B cell (primary cell): ENCODE data around the gene SLC6A18. TPM values are rescaled to one million over a fixed set of nuclear protein-coding genes. Genes with fewer than 3 reads are reported as not detected.

Experiments used
- ATAC-seq: fragments of 200-7000 bp; cut with Tn5 transposase; one replicate; pipeline ENCODE4 v1.10.0; 2021; ENCODE audit warnings: low read depth, mild to moderate bottlenecking, moderate number of reproducible peaks, moderate library complexity
- CTCF ChIA-PET: fragments of 350-600 bp; sonication (Branson Sonifier 250); formaldehyde crosslinking; loops from one replicate; lab custom pipeline; 2021; ENCODE audit warnings: antibody characterized with exemption, inconsistent platforms; lab: Charles Lee
- POLR2A ChIA-PET: fragments of 350-600 bp; sonication (Branson Sonifier 250); formaldehyde crosslinking; loops from one replicate; lab custom pipeline; 2021; ENCODE audit warnings: antibody characterized with exemption; lab: Charles Lee
- DNase-seq: peaks from one replicate; pipeline ENCODE4 v3.0.0; 2013
- H2AFZ ChIP-seq: 2 replicates; pipeline ENCODE4 v1.6.1; 2012; ENCODE audit warnings: mild to moderate bottlenecking, low read depth, low read length; ENCODE audit not compliant: insufficient read depth, poor library complexity, severe bottlenecking
- H3K27ac ChIP-seq, 2 donors: 1 replicate in 1 of 2; 2 replicates in 1 of 2; pipeline ENCODE4 v1.5.1; 2012 to 2013; ENCODE audit warnings: low read length in 2 of 2, mild to moderate bottlenecking in 2 of 2, moderate library complexity in 1 of 2
- H3K27me3 ChIP-seq, 4 experiments: fragments of 200-600 bp in 1 of 4; sonication (generic) in 1 of 4; replicated peaks in 1 of 4; 1 replicate in 2 of 4; 2 replicates in 2 of 4; pipeline versions ENCODE4 v1.6.1 to v1.7.0; 2013 to 2016; ENCODE audit warnings: low read length in 3 of 4, mild to moderate bottlenecking in 2 of 4, mixed read lengths in 1 of 4, moderate library complexity in 1 of 4; ENCODE audit not compliant: insufficient read depth in 4 of 4, control insufficient read depth in 3 of 4; ENCODE audit errors: control extremely low read depth in 1 of 4
- H3K36me3 ChIP-seq, 2 experiments: replicated peaks in 1 of 2; 1 replicate in 1 of 2; 2 replicates in 1 of 2; pipeline versions ENCODE4 v1.6.1 to v1.7.1; 2013; ENCODE audit warnings: low read length in 1 of 2; ENCODE audit not compliant: insufficient read depth in 2 of 2, control insufficient read depth in 1 of 2; ENCODE audit errors: control extremely low read depth in 1 of 2, extremely low read depth in 1 of 2
- H3K4me1 ChIP-seq, 2 donors: fragments of 200-600 bp in 1 of 2; sonication (generic) in 1 of 2; 1 replicate in 1 of 2; 2 replicates in 1 of 2; pipeline versions ENCODE4 v1.5.1 to v1.6.1; 2013 to 2017; ENCODE audit warnings: low read length in 2 of 2; ENCODE audit not compliant: control insufficient read depth in 2 of 2, insufficient read depth in 2 of 2
- H3K4me2 ChIP-seq: replicated peaks from 2 replicates; pipeline ENCODE3; 2012; ENCODE audit warnings: mild to moderate bottlenecking, low read depth, low read length; ENCODE audit not compliant: poor library complexity, severe bottlenecking
- H3K4me3 ChIP-seq, 5 experiments: fragments of 200-600 bp in 1 of 5; sonication (generic) in 1 of 5; 1 replicate in 3 of 5; 2 replicates in 2 of 5; pipeline versions ENCODE4 v1.5.1 to v1.7.0; 2011 to 2016; ENCODE audit warnings: low read length in 4 of 5, mild to moderate bottlenecking in 4 of 5, low read depth in 2 of 5, control low read depth in 1 of 5, moderate library complexity in 1 of 5; ENCODE audit not compliant: insufficient read depth in 1 of 5; ENCODE audit errors: control extremely low read depth in 1 of 5, extremely low read depth in 1 of 5
- H3K79me2 ChIP-seq: fragments of 200-600 bp; sonication (generic); one replicate; pipeline ENCODE4 v1.6.0; 2016; ENCODE audit warnings: low read length; ENCODE audit not compliant: control insufficient read depth, insufficient read depth
- H3K9ac ChIP-seq: fragments of 200-600 bp; sonication (generic); 2 replicates; pipeline ENCODE4 v1.6.1; 2017; ENCODE audit warnings: mild to moderate bottlenecking, low read length, moderate library complexity
- H3K9me3 ChIP-seq, 3 donors: one replicate each; pipeline versions ENCODE4 v1.6.1 to v1.7.1; 2013; ENCODE audit warnings: low read length in 2 of 3; ENCODE audit not compliant: control insufficient read depth in 2 of 3, insufficient read depth in 1 of 3; ENCODE audit errors: control extremely low read depth in 1 of 3
- H4K20me1 ChIP-seq: 2 replicates; pipeline ENCODE4 v1.6.0; 2012; ENCODE audit warnings: mild to moderate bottlenecking, low read length; ENCODE audit not compliant: insufficient read depth, control insufficient read depth, poor library complexity, severe bottlenecking
- H3K27ac Mint-ChIP-seq: one replicate; pipeline ENCODE4 v1.8.0; 2021; ENCODE audit warnings: mixed read lengths
- H3K27me3 Mint-ChIP-seq: one replicate; pipeline ENCODE4 v1.8.0; 2021; ENCODE audit warnings: mixed read lengths
- H3K4me1 Mint-ChIP-seq: one replicate; pipeline ENCODE4 v1.8.0; 2021; ENCODE audit warnings: mixed read lengths
- H3K4me3 Mint-ChIP-seq: one replicate; pipeline ENCODE4 v1.8.0; 2021; ENCODE audit warnings: mixed read lengths
- H3K9me3 Mint-ChIP-seq: one replicate; pipeline ENCODE4 v1.8.0; 2022; ENCODE audit warnings: mixed read lengths; ENCODE audit not compliant: insufficient read depth
- EZH2 ChIP-seq: IDR thresholded peaks from 2 replicates; pipeline ENCODE4 v1.6.1; 2012; ENCODE audit warnings: borderline replicate concordance, low read depth, mild to moderate bottlenecking, moderate library complexity, low read length; ENCODE audit not compliant: insufficient read depth, poor library complexity, severe bottlenecking
- WGBS: methylation state at CpG from one replicate; pipeline ENCODE4 v1.1.5; 2013; ENCODE audit warnings: missing lambda C conversion rate; ENCODE audit not compliant: insufficient coverage; 5-methylcytosine and 5-hydroxymethylcytosine counted together
- intact Hi-C: fragments of 100-400 bp; cut with micrococcal nuclease; formaldehyde crosslinking; loops from one replicate; pipeline ENCODE4 v1.10.0; 2022
- polyA plus RNA-seq: library from polyadenylated mRNA; depleted of rRNA; stranded (reverse); fragments of >200 nt; gene quantifications from 2 replicates; pipeline ENCODE4 v1.2.3, GENCODE V29; 2012
- total RNA-seq, 2 donors: library from RNA; stranded (reverse); fragments of 120-200 nt in 1 of 2; gene quantifications; 1 replicate in 1 of 2; 2 replicates in 1 of 2; pipeline versions ENCODE4 v1.2.3 to v1.2.4, GENCODE V29; 2013 to 2022
- TF ChIP-seq, protein P1 (sequence below): fragments of 200-600 bp; IDR thresholded peaks from one replicate; pipeline ENCODE4 v1.8.0; 2022; ENCODE audit warnings: antibody characterized with exemption, mild to moderate bottlenecking

Gene SLC6A18
- total and polyA plus RNA-seq, 2 donors (not counting 1 experiment from before 2014, with no cell fraction given): not detected

- TF ChIP-seq, protein P1, sequence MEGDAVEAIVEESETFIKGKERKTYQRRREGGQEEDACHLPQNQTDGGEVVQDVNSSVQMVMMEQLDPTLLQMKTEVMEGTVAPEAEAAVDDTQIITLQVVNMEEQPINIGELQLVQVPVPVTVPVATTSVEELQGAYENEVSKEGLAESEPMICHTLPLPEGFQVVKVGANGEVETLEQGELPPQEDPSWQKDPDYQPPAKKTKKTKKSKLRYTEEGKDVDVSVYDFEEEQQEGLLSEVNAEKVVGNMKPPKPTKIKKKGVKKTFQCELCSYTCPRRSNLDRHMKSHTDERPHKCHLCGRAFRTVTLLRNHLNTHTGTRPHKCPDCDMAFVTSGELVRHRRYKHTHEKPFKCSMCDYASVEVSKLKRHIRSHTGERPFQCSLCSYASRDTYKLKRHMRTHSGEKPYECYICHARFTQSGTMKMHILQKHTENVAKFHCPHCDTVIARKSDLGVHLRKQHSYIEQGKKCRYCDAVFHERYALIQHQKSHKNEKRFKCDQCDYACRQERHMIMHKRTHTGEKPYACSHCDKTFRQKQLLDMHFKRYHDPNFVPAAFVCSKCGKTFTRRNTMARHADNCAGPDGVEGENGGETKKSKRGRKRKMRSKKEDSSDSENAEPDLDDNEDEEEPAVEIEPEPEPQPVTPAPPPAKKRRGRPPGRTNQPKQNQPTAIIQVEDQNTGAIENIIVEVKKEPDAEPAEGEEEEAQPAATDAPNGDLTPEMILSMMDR: no peak
- TF ChIP-seq EZH2: no peak
- peaks cover 8% of the 10 kb centered on the region for H3K27me3 Mint-ChIP-seq
- Histone ChIP-seq H3K4me1 (no peaks in the 10 kb centered on the region), H4K20me1 (no peaks in the 10 kb centered on the region), H3K9me3 (peaks cover 0 to 14% (median 0%) of the 10 kb centered on the region in 3 donors), H3K27me3 (no peaks in the 10 kb centered on the region), H3K4me2 (no peak overlapping the region), H3K79me2 (no peaks in the 10 kb centered on the region), H3K27ac (no peak overlapping the region), H3K36me3 (no peaks in the 10 kb centered on the region), H2AFZ (no peak overlapping the region), H3K9ac (no peak overlapping the region), H3K4me3 (no peak overlapping the region)
- intact Hi-C loops: no loop called here
- 68% methylated on average over 24 of the region's 24 CpGs for WGBS
- ChIA-PET POLR2A (no interaction called here), CTCF (no interaction called here)
- H3K4me3 Mint-ChIP-seq: no peak overlapping the region
- H3K27ac Mint-ChIP-seq: no peak overlapping the region
- H3K9me3 Mint-ChIP-seq: no peaks in the 10 kb centered on the region
- DNase-seq (no peak), ATAC-seq (no peak)
- no peaks in the 10 kb centered on the region for H3K4me1 Mint-ChIP-seq
Measured at GRCh38 chr5:1217596-1218206, 7.5 kb upstream of the SLC6A18 start.

GRCh38 chr5:1218351-1219080, 6.7 kb upstream of the SLC6A18 start:
- no peak for ATAC-seq
- Histone ChIP-seq H3K79me2 (no peaks in the 10 kb centered on the region), H3K27ac (no peak overlapping the region), H3K4me1 (no peaks in the 10 kb centered on the region), H3K9me3 (peaks cover 0 to 14% (median 0%) of the 10 kb centered on the region in 3 donors), H2AFZ (no peak overlapping the region), H3K27me3 (no peaks in the 10 kb centered on the region), H4K20me1 (no peaks in the 10 kb centered on the region), H3K9ac (no peak overlapping the region), H3K4me3 (no peak overlapping the region), H3K36me3 (no peaks in the 10 kb centered on the region), H3K4me2 (no peak overlapping the region)
- intact Hi-C loops: no loop called here
- ChIA-PET CTCF (no interaction called here), POLR2A (no interaction called here)
- no peak overlapping the region for H3K4me3 Mint-ChIP-seq
- H3K4me1 Mint-ChIP-seq: no peaks in the 10 kb centered on the region
- TF ChIP-seq, protein P1: no peak
- no peak for TF ChIP-seq EZH2
- no peak overlapping the region for H3K27ac Mint-ChIP-seq
- peaks cover 8% of the 10 kb centered on the region for H3K27me3 Mint-ChIP-seq
- H3K9me3 Mint-ChIP-seq: no peaks in the 10 kb centered on the region
- 92% methylated on average over 38 of the region's 38 CpGs for WGBS
- DNase-seq: no peak
